HG02571 (cell line): Measurements from ENCODE around the gene NPC1L1.
"Not testable (repeated sequence)": the region's sequence is repeated elsewhere in the genome, so short reads cannot be mapped to it uniquely, and the experiment has no call there.

Source experiments
- ATAC-seq: cut with Tn5 transposase; IDR thresholded peaks from one replicate; pipeline ENCODE4 v1.9.1; 2021; ENCODE audit warnings: mild to moderate bottlenecking, moderate library complexity; ENCODE audit not compliant: unreplicated experiment

The NPC1L1 gene

GRCh38 chr7:44565097-44565794 is 24.1 kb upstream of the NPC1L1 start:
- ATAC-seq: no peak

- ATAC-seq: no peak
Measured at GRCh38 chr7:44564606-44565005, 23.5 kb upstream of the NPC1L1 start.

GRCh38 chr7:44563171-44563679 is 22.1 kb upstream of the NPC1L1 start:
- no peak for ATAC-seq

- not testable (repeated sequence) for ATAC-seq
Measured at GRCh38 chr7:44562622-44562962, 21.5 kb upstream of the NPC1L1 start.

GRCh38 chr7:44561962-44562621 is 21.0 kb upstream of the NPC1L1 start:
- no peak for ATAC-seq

GRCh38 chr7:44561481-44561880 is 20.4 kb upstream of the NPC1L1 start:
- no peak for ATAC-seq

- no peak for ATAC-seq
Measured at GRCh38 chr7:44559485-44559884, 18.4 kb upstream of the NPC1L1 start.

GRCh38 chr7:44557485-44557884 is 16.4 kb upstream of the NPC1L1 start:
- no peak for ATAC-seq

- ATAC-seq: no peak
Measured at GRCh38 chr7:44555350-44555749, 14.2 kb upstream of the NPC1L1 start.

GRCh38 chr7:44552473-44553005 is 11.4 kb upstream of the NPC1L1 start:
- not testable (repeated sequence) for ATAC-seq

- no peak for ATAC-seq
Measured at GRCh38 chr7:44549457-44549856, 8.3 kb upstream of the NPC1L1 start.

GRCh38 chr7:44548893-44549292 is 7.8 kb upstream of the NPC1L1 start:
- ATAC-seq: no peak

- no peak for ATAC-seq
Measured at GRCh38 chr7:44547536-44548231, 6.6 kb upstream of the NPC1L1 start.

GRCh38 chr7:44541876-44542610 is 913 bp upstream of the NPC1L1 start:
- ATAC-seq: no peak

GRCh38 chr7:44540592-44541027 is 520 bp downstream of the NPC1L1 start:
- ATAC-seq: no peak

GRCh38 chr7:44539669-44540506 is 1.2 kb downstream of the NPC1L1 start:
- no peak for ATAC-seq

GRCh38 chr7:44538798-44539668 is 2.1 kb downstream of the NPC1L1 start:
- no peak for ATAC-seq

- ATAC-seq: no peak
Measured at GRCh38 chr7:44538093-44538797, 2.9 kb downstream of the NPC1L1 start.
